Islet precursor cell (in vitro differentiated cells): ENCODE data around the gene DRG2.

ENCODE experiments used
- DNase-seq: peaks from one replicate; pipeline ENCODE4 v3.0.0-alpha.2; 2018

The DRG2 gene

GRCh38 chr17:18145811-18146210, 58.1 kb downstream of the DRG2 start:
- no peak for DNase-seq

GRCh38 chr17:18146259-18146658, 58.5 kb downstream of the DRG2 start:
- DNase-seq, result no peak

GRCh38 chr17:18146980-18147379, 59.2 kb downstream of the DRG2 start:
- DNase-seq, result no peak

GRCh38 chr17:18148586-18148985, 60.8 kb downstream of the DRG2 start:
- no peak for DNase-seq

DNA sequence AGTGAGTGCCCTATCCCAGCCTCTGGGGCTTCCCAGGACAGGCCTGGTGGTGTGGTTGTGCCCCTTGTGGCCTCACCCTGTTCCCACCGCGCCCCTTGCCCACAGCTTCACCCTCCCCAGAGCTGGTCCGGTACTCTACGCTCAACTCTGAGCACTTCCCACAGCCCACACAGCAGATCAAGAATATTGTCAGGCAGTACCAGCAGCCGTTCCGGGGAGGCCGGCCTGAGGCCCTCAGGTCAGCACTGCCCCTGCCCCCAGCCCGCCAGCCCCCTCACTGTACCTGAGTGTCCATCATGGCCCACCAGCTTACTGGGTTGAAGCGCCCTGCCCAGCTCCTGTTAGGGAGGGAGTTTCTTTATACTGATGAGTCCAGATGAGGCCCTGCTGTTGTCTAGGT, 63.5 kb downstream of the DRG2 start:
- DNase-seq, result no peak

DNA sequence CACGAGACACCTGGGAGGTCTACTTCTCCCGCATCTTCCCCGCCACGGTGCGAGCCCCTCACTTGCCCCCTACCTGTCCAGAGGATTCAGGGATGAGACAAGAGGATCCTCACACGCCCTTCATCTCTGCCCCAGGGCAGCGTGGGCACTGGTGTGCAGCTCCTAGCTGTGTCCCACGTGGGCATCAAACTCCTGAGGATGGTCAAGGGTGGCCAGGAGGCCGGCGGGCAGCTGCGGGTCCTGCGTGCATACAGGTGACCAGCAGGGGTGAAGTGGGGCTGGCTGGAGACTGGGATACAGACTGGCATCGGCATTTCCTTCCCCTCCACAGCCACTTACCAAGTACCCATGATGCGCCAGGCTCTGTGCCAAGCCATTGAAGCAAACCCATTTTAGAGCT, 67.4 kb downstream of the DRG2 start:
- DNase-seq, result no peak

- DNase-seq, result no peak
Measured at GRCh38 chr17:18156171-18156975, 68.6 kb downstream of the DRG2 start.

DNA sequence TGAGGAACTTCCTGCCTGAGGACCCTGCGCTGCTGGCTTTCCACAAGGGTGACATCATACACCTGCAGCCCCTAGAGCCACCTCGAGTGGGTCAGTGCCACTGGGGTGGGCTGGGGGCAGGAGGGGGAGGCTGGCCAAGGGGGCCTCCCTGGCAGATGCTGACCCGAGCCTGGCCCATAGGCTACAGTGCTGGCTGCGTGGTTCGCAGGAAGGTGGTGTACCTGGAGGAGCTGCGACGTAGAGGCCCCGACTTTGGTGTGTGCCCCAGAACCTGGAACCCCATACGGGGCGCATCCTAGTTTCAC, 69.2 kb downstream of the DRG2 start:
- DNase-seq, result no peak
